Stimulated activated CD8-positive, alpha-beta memory T cell treated with anti-CD3 and anti-CD28 coated beads, Interleukin-2, amount 100 ng/mL, for 48 hours (primary cell): ENCODE data around the gene CHADL.
"Not testable (repeated sequence)": the region's sequence is repeated elsewhere in the genome, so short reads cannot be mapped to it uniquely, and the experiment has no call there.

Source experiments
- DNase-seq, 2 donors: peaks; one replicate each; pipeline ENCODE4 v3.0.0-alpha.2; 2020; ENCODE audit warnings: low read depth in 2 of 2

The CHADL gene

GRCh38 chr22:41240377-41241132, at the start of gene CHADL:
CHADL (minus strand) TSS chr22:41240931; CDS start chr22:41240881, 50 bp downstream.
- DNase-seq = no peak

GRCh38 chr22:41289671-41290070, 48.9 kb upstream of the CHADL start:
- DNase-seq = no peak

GRCh38 chr22:41288245-41288946, 47.7 kb upstream of the CHADL start:
- no peak for DNase-seq

GRCh38 chr22:41286639-41287091, 45.9 kb upstream of the CHADL start:
- peak in 1 of 2 donors; percentile 25 for DNase-seq

- DNase-seq = peak; percentile 96 to 97
Observed at GRCh38 chr22:41285820-41286638, 45.3 kb upstream of the CHADL start, which contains the start of gene RANGAP1. RANGAP1 (minus strand) TSS chr22:41286187; CDS start chr22:41281044, 5,143 bp downstream.

GRCh38 chr22:41285441-41285819, 44.7 kb upstream of the CHADL start:
- peak; percentile 80 to 83 for DNase-seq

GRCh38 chr22:41284465-41284864, 43.7 kb upstream of the CHADL start:
- DNase-seq = no peak

- DNase-seq = no peak
Observed at GRCh38 chr22:41280854-41281253, 40.1 kb upstream of the CHADL start.

- no peak for DNase-seq
Observed at GRCh38 chr22:41280065-41280464, 39.3 kb upstream of the CHADL start.

- no peak for DNase-seq
Observed at GRCh38 chr22:41274856-41275255, 34.1 kb upstream of the CHADL start.

GRCh38 chr22:41273128-41273527, 32.4 kb upstream of the CHADL start:
- DNase-seq = no peak

GRCh38 chr22:41271787-41272186, 31.1 kb upstream of the CHADL start:
- no peak for DNase-seq

- DNase-seq = no peak
Observed at GRCh38 chr22:41267958-41268357, 27.2 kb upstream of the CHADL start.

GRCh38 chr22:41264408-41264941, 23.7 kb upstream of the CHADL start:
- no peak for DNase-seq

- DNase-seq = no peak
Observed at GRCh38 chr22:41263704-41264103, 23.0 kb upstream of the CHADL start.

- no peak for DNase-seq
Observed at GRCh38 chr22:41262250-41262765, 21.6 kb upstream of the CHADL start.

GRCh38 chr22:41261541-41262249, 21.0 kb upstream of the CHADL start:
- DNase-seq = no peak

GRCh38 chr22:41260871-41261270, 20.1 kb upstream of the CHADL start:
- DNase-seq = no peak

GRCh38 chr22:41259756-41260155, 19.0 kb upstream of the CHADL start:
- DNase-seq = not testable (repeated sequence)

GRCh38 chr22:41257696-41258095, 17.0 kb upstream of the CHADL start:
- DNase-seq = no peak
